ENCODE results near the gene CC2D2A. TPM values are rescaled to one million over a fixed set of nuclear protein-coding genes. Genes with fewer than 3 reads are reported as not detected.

CC2D2A gene
- total and polyA plus RNA-seq, 9 of the 15 experiments (the other 6 are each of a cell fraction or from before 2014, with no cell fraction given), result 0.36 to 2.5 (median 1.6) TPM

DNA sequence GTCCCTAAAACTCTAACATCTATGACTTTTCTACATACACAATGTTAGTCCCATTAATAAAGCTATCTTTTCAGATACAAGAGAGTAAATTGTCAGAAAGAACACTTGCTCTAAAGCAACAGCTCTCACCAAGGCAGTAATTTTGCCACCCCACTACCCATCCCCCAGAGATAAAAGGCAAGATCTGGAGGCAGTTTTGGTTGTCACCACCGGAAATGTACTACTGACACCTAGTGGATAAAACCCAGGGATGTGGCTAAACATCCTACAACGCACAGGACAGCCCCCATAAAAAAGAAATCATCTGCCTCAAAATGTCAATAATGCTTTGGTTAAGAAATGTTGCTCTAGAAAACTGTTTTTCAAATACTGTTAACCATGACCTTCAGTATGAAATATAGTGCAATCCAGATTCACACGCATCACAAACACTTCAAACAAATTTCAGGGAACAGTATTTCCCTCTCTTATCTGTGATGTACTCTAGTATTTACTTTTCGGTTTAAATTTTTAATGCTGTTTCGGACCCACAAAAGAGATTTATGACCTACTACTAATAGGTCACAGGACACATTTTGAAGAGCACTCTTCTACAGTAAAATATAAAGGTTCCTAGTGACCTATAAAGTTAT is 180.3 kb downstream of the CC2D2A start (continued):
- TF ChIP-seq, protein P1, sequence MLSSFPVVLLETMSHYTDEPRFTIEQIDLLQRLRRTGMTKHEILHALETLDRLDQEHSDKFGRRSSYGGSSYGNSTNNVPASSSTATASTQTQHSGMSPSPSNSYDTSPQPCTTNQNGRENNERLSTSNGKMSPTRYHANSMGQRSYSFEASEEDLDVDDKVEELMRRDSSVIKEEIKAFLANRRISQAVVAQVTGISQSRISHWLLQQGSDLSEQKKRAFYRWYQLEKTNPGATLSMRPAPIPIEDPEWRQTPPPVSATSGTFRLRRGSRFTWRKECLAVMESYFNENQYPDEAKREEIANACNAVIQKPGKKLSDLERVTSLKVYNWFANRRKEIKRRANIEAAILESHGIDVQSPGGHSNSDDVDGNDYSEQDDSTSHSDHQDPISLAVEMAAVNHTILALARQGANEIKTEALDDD (IDR thresholded peaks at IDR 0.05), result peak; percentile 34; the same call in 1 of the 2 replicates
- TF ChIP-seq, protein P2, sequence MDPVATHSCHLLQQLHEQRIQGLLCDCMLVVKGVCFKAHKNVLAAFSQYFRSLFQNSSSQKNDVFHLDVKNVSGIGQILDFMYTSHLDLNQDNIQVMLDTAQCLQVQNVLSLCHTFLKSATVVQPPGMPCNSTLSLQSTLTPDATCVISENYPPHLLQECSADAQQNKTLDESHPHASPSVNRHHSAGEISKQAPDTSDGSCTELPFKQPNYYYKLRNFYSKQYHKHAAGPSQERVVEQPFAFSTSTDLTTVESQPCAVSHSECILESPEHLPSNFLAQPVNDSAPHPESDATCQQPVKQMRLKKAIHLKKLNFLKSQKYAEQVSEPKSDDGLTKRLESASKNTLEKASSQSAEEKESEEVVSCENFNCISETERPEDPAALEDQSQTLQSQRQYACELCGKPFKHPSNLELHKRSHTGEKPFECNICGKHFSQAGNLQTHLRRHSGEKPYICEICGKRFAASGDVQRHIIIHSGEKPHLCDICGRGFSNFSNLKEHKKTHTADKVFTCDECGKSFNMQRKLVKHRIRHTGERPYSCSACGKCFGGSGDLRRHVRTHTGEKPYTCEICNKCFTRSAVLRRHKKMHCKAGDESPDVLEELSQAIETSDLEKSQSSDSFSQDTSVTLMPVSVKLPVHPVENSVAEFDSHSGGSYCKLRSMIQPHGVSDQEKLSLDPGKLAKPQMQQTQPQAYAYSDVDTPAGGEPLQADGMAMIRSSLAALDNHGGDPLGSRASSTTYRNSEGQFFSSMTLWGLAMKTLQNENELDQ (CRISPR knock-in tag; IDR thresholded peaks at IDR 0.05; ENCODE audit: borderline replicate concordance), result no peak
- TF ChIP-seq ZNF551 (CRISPR knock-in tag; IDR thresholded peaks at IDR 0.05) (no peak), ZNF384 (IDR thresholded peaks at IDR 0.05; ENCODE audit: low read depth, low read length) (0 out of 2 replicates have a peak, but pooled peaks have one; percentile 20), KDM1A (IDR thresholded peaks at IDR 0.05) (peak in 1 of 2 experiments; percentile 31; a peak in 1 of 4 replicates), ZNF695 (CRISPR knock-in tag; IDR thresholded peaks at IDR 0.05) (no peak), TEAD1 (CRISPR knock-in tag; IDR thresholded peaks at IDR 0.05) (0 out of 4 replicates have a peak, but pooled peaks of 1 of the 2 experiments have one; percentile 11), ATF3 (IDR thresholded peaks at IDR 0.05) (no peak), ATF3 (CRISPR knock-in tag; conservative IDR thresholded peaks at IDR 0.05) (0 out of 2 replicates have a peak, but pooled peaks have one; percentile 42), MYNN (IDR thresholded peaks at IDR 0.05) (peak; percentile 52; the same call in 1 of the 2 replicates), MYNN (CRISPR knock-in tag; IDR thresholded peaks at IDR 0.05) (no peak), RFX7 (CRISPR knock-in tag; IDR thresholded peaks at IDR 0.05) (no peak), PTRF (tag; IDR thresholded peaks at IDR 0.05) (no peak), TAF7 (tag; IDR thresholded peaks at IDR 0.05) (no peak), NRF1 (conservative IDR thresholded peaks at IDR 0.05 in 1 of 2, IDR thresholded peaks at IDR 0.05 in 1 of 2) (no peak), STAT5A (IDR thresholded peaks at IDR 0.05; ENCODE audit: borderline replicate concordance, low read length) (no peak), CBX3 (IDR thresholded peaks at IDR 0.05; ENCODE audit: borderline replicate concordance in 1 of 2, low read length in 2 of 2) (peak in 1 of 2 experiments; percentile 71; a peak in 1 of 3 replicates)
- TF ChIP-seq, protein P3, sequence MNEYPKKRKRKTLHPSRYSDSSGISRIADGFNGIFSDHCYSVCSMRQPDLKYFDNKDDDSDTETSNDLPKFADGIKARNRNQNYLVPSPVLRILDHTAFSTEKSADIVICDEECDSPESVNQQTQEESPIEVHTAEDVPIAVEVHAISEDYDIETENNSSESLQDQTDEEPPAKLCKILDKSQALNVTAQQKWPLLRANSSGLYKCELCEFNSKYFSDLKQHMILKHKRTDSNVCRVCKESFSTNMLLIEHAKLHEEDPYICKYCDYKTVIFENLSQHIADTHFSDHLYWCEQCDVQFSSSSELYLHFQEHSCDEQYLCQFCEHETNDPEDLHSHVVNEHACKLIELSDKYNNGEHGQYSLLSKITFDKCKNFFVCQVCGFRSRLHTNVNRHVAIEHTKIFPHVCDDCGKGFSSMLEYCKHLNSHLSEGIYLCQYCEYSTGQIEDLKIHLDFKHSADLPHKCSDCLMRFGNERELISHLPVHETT (CRISPR knock-in tag; conservative IDR thresholded peaks at IDR 0.05 in 1 of 2, IDR thresholded peaks at IDR 0.05 in 1 of 2), result peak in 1 of 2 experiments; percentile 35; a peak in 1 of 4 replicates
- TF ChIP-seq, protein P4, sequence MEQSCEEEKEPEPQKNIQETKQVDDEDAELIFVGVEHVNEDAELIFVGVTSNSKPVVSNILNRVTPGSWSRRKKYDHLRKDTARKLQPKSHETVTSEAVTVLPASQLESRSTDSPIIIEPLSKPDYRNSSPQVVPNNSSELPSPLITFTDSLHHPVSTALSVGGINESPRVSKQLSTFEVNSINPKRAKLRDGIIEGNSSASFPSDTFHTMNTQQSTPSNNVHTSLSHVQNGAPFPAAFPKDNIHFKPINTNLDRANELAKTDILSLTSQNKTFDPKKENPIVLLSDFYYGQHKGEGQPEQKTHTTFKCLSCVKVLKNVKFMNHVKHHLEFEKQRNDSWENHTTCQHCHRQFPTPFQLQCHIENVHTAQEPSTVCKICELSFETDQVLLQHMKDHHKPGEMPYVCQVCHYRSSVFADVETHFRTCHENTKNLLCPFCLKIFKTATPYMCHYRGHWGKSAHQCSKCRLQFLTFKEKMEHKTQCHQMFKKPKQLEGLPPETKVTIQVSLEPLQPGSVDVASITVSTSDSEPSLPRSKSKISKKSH (CRISPR knock-in tag; IDR thresholded peaks at IDR 0.05), result no peak

Measured in K562 (cell line).